B cell (primary cell): ENCODE results near the gene METTL25. TPM values are rescaled to one million over a fixed set of nuclear protein-coding genes. Genes with fewer than 3 reads are reported as not detected.
"Not testable (repeated sequence)": the region's sequence is repeated elsewhere in the genome, so short reads cannot be mapped to it uniquely, and the experiment has no call there.

ENCODE experiments used
- ATAC-seq: fragments of 200-7000 bp; cut with Tn5 transposase; one replicate; pipeline ENCODE4 v1.10.0; 2021; ENCODE audit warnings: low read depth, mild to moderate bottlenecking, moderate number of reproducible peaks, moderate library complexity
- CTCF ChIA-PET: fragments of 350-600 bp; sonication (Branson Sonifier 250); formaldehyde crosslinking; loops from one replicate; lab custom pipeline; 2021; ENCODE audit warnings: antibody characterized with exemption, inconsistent platforms; lab: Charles Lee
- POLR2A ChIA-PET: fragments of 350-600 bp; sonication (Branson Sonifier 250); formaldehyde crosslinking; loops from one replicate; lab custom pipeline; 2021; ENCODE audit warnings: antibody characterized with exemption; lab: Charles Lee
- DNase-seq: peaks from one replicate; pipeline ENCODE4 v3.0.0; 2013
- H2AFZ ChIP-seq: 2 replicates; pipeline ENCODE4 v1.6.1; 2012; ENCODE audit warnings: mild to moderate bottlenecking, low read depth, low read length; ENCODE audit not compliant: insufficient read depth, poor library complexity, severe bottlenecking
- H3K27ac ChIP-seq, 2 donors: 1 replicate in 1 of 2; 2 replicates in 1 of 2; pipeline ENCODE4 v1.5.1; 2012 to 2013; ENCODE audit warnings: low read length in 2 of 2, mild to moderate bottlenecking in 2 of 2, moderate library complexity in 1 of 2
- H3K27me3 ChIP-seq, 4 experiments: fragments of 200-600 bp in 1 of 4; sonication (generic) in 1 of 4; replicated peaks in 1 of 4; 1 replicate in 2 of 4; 2 replicates in 2 of 4; pipeline versions ENCODE4 v1.6.1 to v1.7.0; 2013 to 2016; ENCODE audit warnings: low read length in 3 of 4, mild to moderate bottlenecking in 2 of 4, mixed read lengths in 1 of 4, moderate library complexity in 1 of 4; ENCODE audit not compliant: insufficient read depth in 4 of 4, control insufficient read depth in 3 of 4; ENCODE audit errors: control extremely low read depth in 1 of 4
- H3K36me3 ChIP-seq, 2 experiments: replicated peaks in 1 of 2; 1 replicate in 1 of 2; 2 replicates in 1 of 2; pipeline versions ENCODE4 v1.6.1 to v1.7.1; 2013; ENCODE audit warnings: low read length in 1 of 2; ENCODE audit not compliant: insufficient read depth in 2 of 2, control insufficient read depth in 1 of 2; ENCODE audit errors: control extremely low read depth in 1 of 2, extremely low read depth in 1 of 2
- H3K4me1 ChIP-seq, 2 donors: fragments of 200-600 bp in 1 of 2; sonication (generic) in 1 of 2; 1 replicate in 1 of 2; 2 replicates in 1 of 2; pipeline versions ENCODE4 v1.5.1 to v1.6.1; 2013 to 2017; ENCODE audit warnings: low read length in 2 of 2; ENCODE audit not compliant: control insufficient read depth in 2 of 2, insufficient read depth in 2 of 2
- H3K4me2 ChIP-seq: replicated peaks from 2 replicates; pipeline ENCODE3; 2012; ENCODE audit warnings: mild to moderate bottlenecking, low read depth, low read length; ENCODE audit not compliant: poor library complexity, severe bottlenecking
- H3K4me3 ChIP-seq, 5 experiments: fragments of 200-600 bp in 1 of 5; sonication (generic) in 1 of 5; 1 replicate in 3 of 5; 2 replicates in 2 of 5; pipeline versions ENCODE4 v1.5.1 to v1.7.0; 2011 to 2016; ENCODE audit warnings: low read length in 4 of 5, mild to moderate bottlenecking in 4 of 5, low read depth in 2 of 5, control low read depth in 1 of 5, moderate library complexity in 1 of 5; ENCODE audit not compliant: insufficient read depth in 1 of 5; ENCODE audit errors: control extremely low read depth in 1 of 5, extremely low read depth in 1 of 5
- H3K79me2 ChIP-seq: fragments of 200-600 bp; sonication (generic); one replicate; pipeline ENCODE4 v1.6.0; 2016; ENCODE audit warnings: low read length; ENCODE audit not compliant: control insufficient read depth, insufficient read depth
- H3K9ac ChIP-seq: fragments of 200-600 bp; sonication (generic); 2 replicates; pipeline ENCODE4 v1.6.1; 2017; ENCODE audit warnings: mild to moderate bottlenecking, low read length, moderate library complexity
- H3K9me3 ChIP-seq, 3 donors: one replicate each; pipeline versions ENCODE4 v1.6.1 to v1.7.1; 2013; ENCODE audit warnings: low read length in 2 of 3; ENCODE audit not compliant: control insufficient read depth in 2 of 3, insufficient read depth in 1 of 3; ENCODE audit errors: control extremely low read depth in 1 of 3
- H4K20me1 ChIP-seq: 2 replicates; pipeline ENCODE4 v1.6.0; 2012; ENCODE audit warnings: mild to moderate bottlenecking, low read length; ENCODE audit not compliant: insufficient read depth, control insufficient read depth, poor library complexity, severe bottlenecking
- H3K27ac Mint-ChIP-seq: one replicate; pipeline ENCODE4 v1.8.0; 2021; ENCODE audit warnings: mixed read lengths
- H3K27me3 Mint-ChIP-seq: one replicate; pipeline ENCODE4 v1.8.0; 2021; ENCODE audit warnings: mixed read lengths
- H3K4me1 Mint-ChIP-seq: one replicate; pipeline ENCODE4 v1.8.0; 2021; ENCODE audit warnings: mixed read lengths
- H3K4me3 Mint-ChIP-seq: one replicate; pipeline ENCODE4 v1.8.0; 2021; ENCODE audit warnings: mixed read lengths
- H3K9me3 Mint-ChIP-seq: one replicate; pipeline ENCODE4 v1.8.0; 2022; ENCODE audit warnings: mixed read lengths; ENCODE audit not compliant: insufficient read depth
- CTCF ChIP-seq: fragments of 200-600 bp; IDR thresholded peaks from one replicate; pipeline ENCODE4 v1.8.0; 2022; ENCODE audit warnings: antibody characterized with exemption, mild to moderate bottlenecking
- EZH2 ChIP-seq: IDR thresholded peaks from 2 replicates; pipeline ENCODE4 v1.6.1; 2012; ENCODE audit warnings: borderline replicate concordance, low read depth, mild to moderate bottlenecking, moderate library complexity, low read length; ENCODE audit not compliant: insufficient read depth, poor library complexity, severe bottlenecking
- WGBS: methylation state at CpG from one replicate; pipeline ENCODE4 v1.1.5; 2013; ENCODE audit warnings: missing lambda C conversion rate; ENCODE audit not compliant: insufficient coverage; 5-methylcytosine and 5-hydroxymethylcytosine counted together
- intact Hi-C: fragments of 100-400 bp; cut with micrococcal nuclease; formaldehyde crosslinking; loops from one replicate; pipeline ENCODE4 v1.10.0; 2022
- polyA plus RNA-seq: library from polyadenylated mRNA; depleted of rRNA; stranded (reverse); fragments of >200 nt; gene quantifications from 2 replicates; pipeline ENCODE4 v1.2.3, GENCODE V29; 2012
- total RNA-seq, 2 donors: library from RNA; stranded (reverse); fragments of 120-200 nt in 1 of 2; gene quantifications; 1 replicate in 1 of 2; 2 replicates in 1 of 2; pipeline versions ENCODE4 v1.2.3 to v1.2.4, GENCODE V29; 2013 to 2022

The METTL25 gene
- total and polyA plus RNA-seq, 2 donors (not counting 1 experiment from before 2014, with no cell fraction given) = 5.4 to 24.1 TPM

GRCh38 chr12:82359115-82359478 lies 768 bp downstream of the METTL25 start:
- TF ChIP-seq CTCF = no peak
- no peak for TF ChIP-seq EZH2
- 28% methylated on average over 4 of the region's 4 CpGs for WGBS
- Histone ChIP-seq H3K4me2 (peak overlapping the region; percentile 75), H3K4me3 (peak overlapping the region; percentile 59 to 98 (median 85)), H3K9ac (peak overlapping the region; percentile 99), H3K9me3 (no peaks in the 10 kb centered on the region), H2AFZ (peak overlapping the region; percentile 100), H3K27ac (peak overlapping the region; percentile 95 to 96), H3K27me3 (no peaks in the 10 kb centered on the region), H3K79me2 (peaks cover 77% of the 10 kb centered on the region), H3K4me1 (peaks cover 26 to 28% of the 10 kb centered on the region in 2 donors), H4K20me1 (peaks cover 5% of the 10 kb centered on the region), H3K36me3 (peaks cover 2 to 24% of the 10 kb centered on the region in 2 experiments)
- ATAC-seq = no peak
- Mint-ChIP-seq H3K27me3 (no peaks in the 10 kb centered on the region), H3K4me3 (peak overlapping the region; percentile 100), H3K27ac (peak overlapping the region; percentile 100), H3K9me3 (peaks cover 3% of the 10 kb centered on the region), H3K4me1 (peaks cover 50% of the 10 kb centered on the region)
- ChIA-PET CTCF (interaction anchor here (1.2 kb wide), 1 partner anchor 326 kb away, joined by 7 read pairs; no protein-coding TSS in a partner anchor), POLR2A (no interaction called here)
- intact Hi-C loops = no loop called here
- DNase-seq = no peak

- Histone ChIP-seq H3K79me2 (peaks cover 87% of the 10 kb centered on the region), H3K4me1 (peaks cover 26% of the 10 kb centered on the region in 2 donors), H3K36me3 (peaks cover 2 to 11% of the 10 kb centered on the region in 2 experiments)
- H3K9me3 Mint-ChIP-seq, H3K9me3 ChIP-seq, DNase-seq, H3K4me3 Mint-ChIP-seq, H4K20me1 ChIP-seq, H3K4me2 ChIP-seq, H2AFZ ChIP-seq, ATAC-seq, intact Hi-C loops, H3K27me3 ChIP-seq, H3K27ac Mint-ChIP-seq, POLR2A ChIA-PET, H3K27me3 Mint-ChIP-seq, H3K4me3 ChIP-seq, H3K9ac ChIP-seq, H3K27ac ChIP-seq: not testable (repeated sequence)
- H3K4me1 Mint-ChIP-seq = peaks cover 46% of the 10 kb centered on the region
- CTCF ChIA-PET = interaction anchor here (1.2 kb wide), 1 partner anchor 10 kb away, joined by 3 read pairs; no protein-coding TSS in a partner anchor
- WGBS = 96% methylated on average over 9 of the region's 11 CpGs
Observed at GRCh38 chr12:82360834-82361233, 2.5 kb downstream of the METTL25 start.
